CD14-positive monocyte (primary cell): Measurements from ENCODE around the gene NOX5. TPM values are rescaled to one million over a fixed set of nuclear protein-coding genes. Genes with fewer than 3 reads are reported as not detected.

Experiments used
- DNase-seq, 3 donors: peaks; one replicate each; pipeline ENCODE4 v3.0.0-alpha.2; 2011 to 2022
- H2AFZ ChIP-seq: 2 replicates; pipeline ENCODE4 v1.6.0; 2012; ENCODE audit warnings: mild to moderate bottlenecking, low read depth, low read length, inconsistent platforms; ENCODE audit not compliant: insufficient read depth, poor library complexity, severe bottlenecking
- H3K27ac ChIP-seq, 2 donors: 1 replicate in 1 of 2; 2 replicates in 1 of 2; pipeline ENCODE4 v1.5.1; 2012 to 2013; ENCODE audit warnings: low read length in 2 of 2, control low read depth in 1 of 2, inconsistent platforms in 1 of 2, low read depth in 1 of 2, mild to moderate bottlenecking in 1 of 2
- H3K27me3 ChIP-seq, 2 donors: one replicate each; pipeline versions ENCODE4 v1.6.0 to v1.6.1; 2011 to 2013; ENCODE audit warnings: low read length in 2 of 2; ENCODE audit not compliant: control insufficient read depth in 2 of 2, insufficient read depth in 2 of 2
- H3K36me3 ChIP-seq, 2 donors: replicated peaks in 1 of 2; 1 replicate in 1 of 2; 2 replicates in 1 of 2; pipeline versions ENCODE4 v1.5.1 to v1.6.1; 2012 to 2013; ENCODE audit warnings: low read length in 2 of 2, control low read depth in 1 of 2, inconsistent platforms in 1 of 2, mild to moderate bottlenecking in 1 of 2; ENCODE audit not compliant: insufficient read depth in 2 of 2, control insufficient read depth in 1 of 2
- H3K4me1 ChIP-seq, 2 donors: 1 replicate in 1 of 2; 2 replicates in 1 of 2; pipeline versions ENCODE4 v1.5.1 to v1.6.1; 2012 to 2013; ENCODE audit warnings: low read length in 2 of 2, control low read depth in 1 of 2, inconsistent platforms in 1 of 2, mild to moderate bottlenecking in 1 of 2, moderate library complexity in 1 of 2; ENCODE audit not compliant: insufficient read depth in 2 of 2, control insufficient read depth in 1 of 2
- H3K4me2 ChIP-seq: replicated peaks from 2 replicates; pipeline ENCODE3; 2012; ENCODE audit warnings: low read length, moderate library complexity, mild to moderate bottlenecking; ENCODE audit not compliant: poor library complexity, severe bottlenecking; ENCODE audit errors: extremely low read depth
- H3K4me3 ChIP-seq, 3 experiments: fragments of 200-600 bp in 1 of 3; sonication (generic) in 1 of 3; replicated peaks in 1 of 3; 1 replicate in 2 of 3; 2 replicates in 1 of 3; pipeline ENCODE4 v1.5.1; 2011 to 2013; ENCODE audit warnings: low read length in 3 of 3, mild to moderate bottlenecking in 3 of 3, control low read depth in 2 of 3, low read depth in 2 of 3, inconsistent platforms in 1 of 3, moderate library complexity in 1 of 3
- H3K79me2 ChIP-seq: 2 replicates; pipeline ENCODE4 v1.6.0; 2012; ENCODE audit warnings: mild to moderate bottlenecking, control low read depth, inconsistent platforms, low read length, moderate library complexity; ENCODE audit not compliant: insufficient read depth
- H3K9ac ChIP-seq: 2 replicates; pipeline ENCODE4 v1.6.0; 2017; ENCODE audit warnings: low read length, mild to moderate bottlenecking; ENCODE audit not compliant: insufficient read depth, poor library complexity, severe bottlenecking
- H3K9me3 ChIP-seq, 2 donors: replicated peaks in 1 of 2; 1 replicate in 1 of 2; 2 replicates in 1 of 2; pipeline versions ENCODE4 v1.5.1 to v1.6.1; 2012 to 2013; ENCODE audit warnings: low read length in 2 of 2, control low read depth in 1 of 2; ENCODE audit not compliant: control insufficient read depth in 1 of 2, insufficient read depth in 1 of 2
- H4K20me1 ChIP-seq: 2 replicates; pipeline ENCODE4 v1.6.0; 2012; ENCODE audit warnings: mild to moderate bottlenecking, low read length, control low read depth, moderate library complexity; ENCODE audit not compliant: insufficient read depth
- H3K27ac Mint-ChIP-seq, 7 donors: one replicate each; pipeline ENCODE4 v1.8.0; 2020; ENCODE audit warnings: mild to moderate bottlenecking in 7 of 7, mixed read lengths in 7 of 7, moderate library complexity in 6 of 7, inconsistent platforms in 2 of 7
- H3K27me3 Mint-ChIP-seq, 3 donors: one replicate each; pipeline ENCODE4 v1.8.0; 2021 to 2022; ENCODE audit warnings: low read depth in 3 of 3, mild to moderate bottlenecking in 3 of 3, mixed read lengths in 3 of 3, moderate library complexity in 3 of 3, inconsistent platforms in 1 of 3
- H3K36me3 Mint-ChIP-seq, 2 donors: one replicate each; pipeline ENCODE4 v1.8.0; 2020; ENCODE audit warnings: mixed read lengths in 2 of 2, inconsistent platforms in 1 of 2, mild to moderate bottlenecking in 1 of 2
- H3K4me1 Mint-ChIP-seq: one replicate; pipeline ENCODE4 v1.8.0; 2020; ENCODE audit warnings: mild to moderate bottlenecking, mixed read lengths
- H3K4me3 Mint-ChIP-seq, 2 donors: one replicate each; pipeline ENCODE4 v1.8.0; 2020; ENCODE audit warnings: mild to moderate bottlenecking in 2 of 2, mixed read lengths in 2 of 2, moderate library complexity in 1 of 2
- H3K9me3 Mint-ChIP-seq, 7 donors: one replicate each; pipeline ENCODE4 v1.8.0; 2020 to 2022; ENCODE audit warnings: mixed read lengths in 7 of 7, mild to moderate bottlenecking in 6 of 7, moderate library complexity in 6 of 7, inconsistent platforms in 2 of 7
- CTCF ChIP-seq: fragments of 200-600 bp; IDR thresholded peaks from one replicate; pipeline ENCODE4 v1.8.0; 2022; ENCODE audit warnings: antibody characterized with exemption, mild to moderate bottlenecking
- WGBS: methylation state at CpG from one replicate; pipeline ENCODE4 v1.1.5; 2013; ENCODE audit warnings: missing lambda C conversion rate; ENCODE audit not compliant: insufficient coverage; 5-methylcytosine and 5-hydroxymethylcytosine counted together
- intact Hi-C, 2 donors: fragments of 100-400 bp; cut with micrococcal nuclease; formaldehyde crosslinking; loops; one replicate each; pipeline versions ENCODE4 v1.15.0 to v1.15.1; 2023
- polyA plus RNA-seq, 3 donors: library from polyadenylated mRNA; depleted of rRNA in 1 of 3; unstranded in 2 of 3; stranded (reverse) in 1 of 3; fragments of 300-500 nt in 2 of 3; fragments of >200 nt in 1 of 3; fragmentation: Illumina TruSeq in 2 of 3; gene quantifications; 1 replicate in 2 of 3; 2 replicates in 1 of 3; pipeline ENCODE4 v1.2.3, GENCODE V29; 2012 to 2021

Gene NOX5
- polyA plus RNA-seq, 3 donors = not detected

- Histone ChIP-seq H3K9ac (no peak overlapping the region), H3K27ac (no peak overlapping the region), H3K9me3 (no peaks in the 10 kb centered on the region), H4K20me1 (no peaks in the 10 kb centered on the region), H3K27me3 (no peaks in the 10 kb centered on the region), H3K36me3 (no peaks in the 10 kb centered on the region), H3K4me3 (no peak overlapping the region), H3K4me2 (no peak overlapping the region), H3K4me1 (peaks cover 9 to 11% of the 10 kb centered on the region in 2 donors), H3K79me2 (no peaks in the 10 kb centered on the region), H2AFZ (no peak overlapping the region)
- no peak for TF ChIP-seq CTCF
- DNase-seq = no peak
- intact Hi-C loops = no loop called here
- no peak overlapping the region for H3K27ac Mint-ChIP-seq
- H3K36me3 Mint-ChIP-seq = no peaks in the 10 kb centered on the region
- WGBS = 100% methylated on average over 1 of the region's 2 CpGs
- H3K4me1 Mint-ChIP-seq = peaks cover 21% of the 10 kb centered on the region
- no peak overlapping the region for H3K4me3 Mint-ChIP-seq
- no peaks in the 10 kb centered on the region for H3K9me3 Mint-ChIP-seq
- peaks cover 0 to 2% (median 1%) of the 10 kb centered on the region in 3 donors for H3K27me3 Mint-ChIP-seq
These were observed 81.7 kb downstream of the NOX5 start for GRCh38 chr15:69096196-69096595.

GRCh38 chr15:69096626-69097025 lies 82.1 kb downstream of the NOX5 start:
- intact Hi-C loops = no loop called here
- no peaks in the 10 kb centered on the region for H4K20me1 ChIP-seq
- Mint-ChIP-seq H3K27me3 (peaks cover 0 to 2% (median 1%) of the 10 kb centered on the region in 3 donors), H3K4me1 (peaks cover 21% of the 10 kb centered on the region), H3K4me3 (no peak overlapping the region), H3K27ac (no peak overlapping the region), H3K9me3 (no peaks in the 10 kb centered on the region), H3K36me3 (no peaks in the 10 kb centered on the region)
- no peak overlapping the region for H2AFZ ChIP-seq
- no peak for TF ChIP-seq CTCF
- no peaks in the 10 kb centered on the region for H3K9me3 ChIP-seq
- H3K36me3 ChIP-seq = no peaks in the 10 kb centered on the region
- H3K4me3 ChIP-seq = no peak overlapping the region
- no CpG with 5 or more reads among the region's 2 CpGs for WGBS
- no peaks in the 10 kb centered on the region for H3K79me2 ChIP-seq
- no peak overlapping the region for H3K27ac ChIP-seq
- H3K4me2 ChIP-seq = no peak overlapping the region
- peaks cover 9 to 11% of the 10 kb centered on the region in 2 donors for H3K4me1 ChIP-seq
- H3K27me3 ChIP-seq = no peaks in the 10 kb centered on the region
- DNase-seq = no peak
- H3K9ac ChIP-seq = no peak overlapping the region
